Measurements from ENCODE around the gene PRG3.

DNA sequence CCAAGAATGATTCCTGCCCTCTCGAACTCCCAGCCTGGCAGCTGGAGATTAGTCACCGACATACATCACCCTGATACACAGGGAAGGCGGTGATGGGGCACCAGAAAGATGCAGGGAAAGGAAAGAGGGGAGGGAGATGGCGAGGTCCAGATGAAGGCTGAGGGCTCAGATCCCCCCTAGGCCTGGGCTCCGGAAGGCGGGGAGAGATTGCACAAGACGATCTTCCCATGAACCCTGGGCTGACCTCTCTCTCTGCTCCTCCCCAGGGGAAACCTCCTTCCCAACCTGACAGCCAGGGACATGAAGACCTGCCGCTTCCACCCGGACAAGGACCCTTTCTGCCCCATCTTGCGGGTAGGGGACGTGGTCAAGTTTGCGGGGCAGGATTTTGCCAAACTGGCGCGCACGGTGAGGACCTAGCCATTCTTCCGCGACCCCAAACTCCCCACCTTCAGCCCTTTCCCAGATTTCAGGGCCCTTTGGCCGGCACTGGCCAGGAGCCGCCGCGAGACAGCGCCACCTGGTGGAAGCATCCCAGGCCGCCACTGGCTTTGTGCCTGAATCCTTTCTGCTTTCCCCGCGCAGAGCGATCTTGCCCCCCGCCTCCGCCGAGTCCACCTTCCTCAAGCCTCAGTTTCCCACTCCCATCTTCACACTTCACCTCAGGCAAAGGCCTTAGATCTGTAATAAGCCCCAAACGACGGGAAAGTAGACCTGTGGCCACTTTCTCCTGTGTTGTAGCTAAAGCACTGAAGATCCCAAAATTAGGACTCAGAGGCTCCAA, 31.3 kb downstream of the PRG3 start:
- TF ChIP-seq POLR2A (IDR thresholded peaks at IDR 0.05) = no peak
- TF ChIP-seq, protein P1, sequence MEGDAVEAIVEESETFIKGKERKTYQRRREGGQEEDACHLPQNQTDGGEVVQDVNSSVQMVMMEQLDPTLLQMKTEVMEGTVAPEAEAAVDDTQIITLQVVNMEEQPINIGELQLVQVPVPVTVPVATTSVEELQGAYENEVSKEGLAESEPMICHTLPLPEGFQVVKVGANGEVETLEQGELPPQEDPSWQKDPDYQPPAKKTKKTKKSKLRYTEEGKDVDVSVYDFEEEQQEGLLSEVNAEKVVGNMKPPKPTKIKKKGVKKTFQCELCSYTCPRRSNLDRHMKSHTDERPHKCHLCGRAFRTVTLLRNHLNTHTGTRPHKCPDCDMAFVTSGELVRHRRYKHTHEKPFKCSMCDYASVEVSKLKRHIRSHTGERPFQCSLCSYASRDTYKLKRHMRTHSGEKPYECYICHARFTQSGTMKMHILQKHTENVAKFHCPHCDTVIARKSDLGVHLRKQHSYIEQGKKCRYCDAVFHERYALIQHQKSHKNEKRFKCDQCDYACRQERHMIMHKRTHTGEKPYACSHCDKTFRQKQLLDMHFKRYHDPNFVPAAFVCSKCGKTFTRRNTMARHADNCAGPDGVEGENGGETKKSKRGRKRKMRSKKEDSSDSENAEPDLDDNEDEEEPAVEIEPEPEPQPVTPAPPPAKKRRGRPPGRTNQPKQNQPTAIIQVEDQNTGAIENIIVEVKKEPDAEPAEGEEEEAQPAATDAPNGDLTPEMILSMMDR (IDR thresholded peaks at IDR 0.05) = peak; percentile 87 to 93 (median 88)
- no peak for TF ChIP-seq EP300 (IDR thresholded peaks at IDR 0.05)
